ENCODE data around the gene PISD.

PISD gene

DNA sequence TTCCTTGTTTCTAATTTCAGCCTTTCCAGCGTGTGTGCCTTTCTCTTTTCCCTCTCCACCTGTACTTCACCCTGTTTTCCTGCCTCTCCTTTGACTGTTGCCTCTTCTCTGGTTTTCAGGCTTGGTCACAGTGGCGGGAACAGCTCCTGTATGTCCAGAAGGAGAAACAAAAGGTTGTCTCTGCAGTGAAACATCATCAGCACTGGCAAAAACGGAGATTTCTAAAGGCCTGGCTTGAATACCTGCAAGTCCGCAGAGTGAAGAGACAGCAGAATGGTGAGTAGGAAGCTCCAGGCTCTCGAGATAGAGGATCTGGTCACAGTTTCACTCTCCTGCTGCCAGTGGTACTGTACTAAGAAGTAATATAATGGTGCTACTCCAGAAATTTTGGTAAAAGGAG is 89.1 kb downstream of the PISD start:
- Mint-ChIP-seq H3K4me1 (ENCODE audit: low read depth) (peaks cover 5% of the 10 kb centered on the region), H3K27me3 (ENCODE audit: low read depth) (no peaks in the 10 kb centered on the region), H3K4me3 (no peak overlapping the region), H3K36me3 (ENCODE audit: low read depth) (peaks cover 51% of the 10 kb centered on the region), H3K9me3 (no peaks in the 10 kb centered on the region), H3K27ac (no peak overlapping the region)
- DNase-seq (ENCODE audit: low spot score) = no peak

DNA sequence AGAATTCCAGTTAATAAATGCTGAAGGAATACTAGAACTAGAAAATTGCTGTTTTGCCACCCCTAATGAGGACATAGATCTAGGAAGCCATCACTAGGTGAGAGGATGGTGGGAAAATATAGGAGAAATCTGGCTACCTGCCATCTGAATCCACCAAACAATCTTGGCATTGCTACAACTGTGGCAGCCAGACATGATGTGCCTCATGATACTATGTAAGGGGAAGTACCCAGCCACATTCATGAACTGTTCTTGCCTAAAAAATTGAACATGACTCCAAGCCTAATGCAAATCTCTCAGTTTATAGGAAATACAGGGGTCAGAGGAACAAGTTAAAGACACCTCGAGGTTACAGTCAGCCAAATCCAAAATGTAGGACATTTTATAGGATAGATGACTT is 92.9 kb downstream of the PISD start:
- no peak overlapping the region for H3K27ac Mint-ChIP-seq
- H3K4me3 Mint-ChIP-seq = no peak overlapping the region
- H3K9me3 Mint-ChIP-seq = no peaks in the 10 kb centered on the region
- peaks cover 37% of the 10 kb centered on the region for H3K36me3 Mint-ChIP-seq (ENCODE audit: low read depth)
- DNase-seq (ENCODE audit: low spot score) = no peak
- no peaks in the 10 kb centered on the region for H3K27me3 Mint-ChIP-seq (ENCODE audit: low read depth)
- peaks cover 5% of the 10 kb centered on the region for H3K4me1 Mint-ChIP-seq (ENCODE audit: low read depth)
